HUES48 (cell line): ENCODE data around the gene CDC42EP2.

Experiments
- H3K27ac ChIP-seq: one replicate; pipeline ENCODE4 v1.7.0; 2013; ENCODE audit warnings: low read depth, low read length, inconsistent platforms
- H3K27me3 ChIP-seq: 2 replicates; pipeline ENCODE4 v1.6.1; 2013; ENCODE audit warnings: mild to moderate bottlenecking, low read length; ENCODE audit not compliant: control insufficient read depth, insufficient read depth
- H3K36me3 ChIP-seq: 2 replicates; pipeline ENCODE4 v1.6.1; 2013; ENCODE audit warnings: low read length; ENCODE audit not compliant: control insufficient read depth, insufficient read depth
- H3K4me1 ChIP-seq: 2 replicates; pipeline ENCODE4 v1.6.1; 2013; ENCODE audit warnings: mild to moderate bottlenecking, low read length; ENCODE audit not compliant: control insufficient read depth, insufficient read depth
- H3K4me3 ChIP-seq: 2 replicates; pipeline ENCODE4 v1.5.1; 2013; ENCODE audit warnings: mild to moderate bottlenecking, low read depth, low read length
- H3K9ac ChIP-seq: 2 replicates; pipeline ENCODE4 v1.6.1; 2013; ENCODE audit warnings: mild to moderate bottlenecking, low read depth, low read length, moderate library complexity
- H3K9me3 ChIP-seq: 2 replicates; pipeline ENCODE4 v1.6.1; 2013; ENCODE audit warnings: low read length; ENCODE audit not compliant: control insufficient read depth, insufficient read depth

The CDC42EP2 gene

GRCh38 chr11:65341856-65342255, 27.2 kb downstream of the CDC42EP2 start:
- H3K27me3 ChIP-seq, result no peaks in the 10 kb centered on the region
- H3K9ac ChIP-seq, result no peak overlapping the region
- H3K4me3 ChIP-seq, result no peak overlapping the region
- H3K27ac ChIP-seq, result no peak overlapping the region
- H3K4me1 ChIP-seq, result no peaks in the 10 kb centered on the region
- peaks cover 86% of the 10 kb centered on the region for H3K36me3 ChIP-seq
- H3K9me3 ChIP-seq, result no peaks in the 10 kb centered on the region

GRCh38 chr11:65351511-65351910, 36.8 kb downstream of the CDC42EP2 start:
- Histone ChIP-seq H3K9me3 (no peaks in the 10 kb centered on the region), H3K27me3 (peaks cover 12% of the 10 kb centered on the region), H3K4me3 (no peak overlapping the region), H3K36me3 (peaks cover 60% of the 10 kb centered on the region), H3K9ac (no peak overlapping the region), H3K27ac (no peak overlapping the region), H3K4me1 (peaks cover 5% of the 10 kb centered on the region; the same call in 1 of the 2 replicates)

GRCh38 chr11:65352783-65353182, 38.1 kb downstream of the CDC42EP2 start:
- no peaks in the 10 kb centered on the region for H3K9me3 ChIP-seq
- no peak overlapping the region for H3K27ac ChIP-seq
- H3K9ac ChIP-seq, result no peak overlapping the region
- H3K27me3 ChIP-seq, result peaks cover 25% of the 10 kb centered on the region
- peaks cover 48% of the 10 kb centered on the region for H3K36me3 ChIP-seq
- no peak overlapping the region for H3K4me3 ChIP-seq
- H3K4me1 ChIP-seq, result peaks cover 5% of the 10 kb centered on the region; the same call in 1 of the 2 replicates

DNA sequence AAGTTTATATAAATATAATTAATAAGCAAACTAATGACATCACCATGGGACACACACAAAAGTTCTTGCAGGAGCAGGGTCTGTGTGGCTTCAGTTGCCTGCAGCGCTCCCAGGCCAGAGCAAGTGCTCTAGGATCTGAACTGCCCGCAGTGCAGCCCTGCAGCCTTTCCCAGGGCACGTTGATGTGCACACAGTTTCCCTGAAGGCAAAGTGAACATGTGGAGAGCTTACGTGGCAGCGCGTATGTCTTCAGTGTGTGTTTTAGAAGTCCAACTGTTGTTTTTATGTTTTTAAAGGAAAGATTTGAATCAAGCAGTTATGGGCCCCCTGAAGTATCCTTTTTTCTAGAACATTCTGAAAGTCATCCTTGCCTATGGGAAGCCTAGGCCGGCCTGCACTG, 38.7 kb downstream of the CDC42EP2 start:
- no peaks in the 10 kb centered on the region for H3K9me3 ChIP-seq
- H3K36me3 ChIP-seq, result peaks cover 42% of the 10 kb centered on the region
- no peak overlapping the region for H3K9ac ChIP-seq
- peaks cover 25% of the 10 kb centered on the region for H3K27me3 ChIP-seq
- H3K27ac ChIP-seq, result no peak overlapping the region
- no peak overlapping the region for H3K4me3 ChIP-seq
- peaks cover 5% of the 10 kb centered on the region; the same call in 1 of the 2 replicates for H3K4me1 ChIP-seq

DNA sequence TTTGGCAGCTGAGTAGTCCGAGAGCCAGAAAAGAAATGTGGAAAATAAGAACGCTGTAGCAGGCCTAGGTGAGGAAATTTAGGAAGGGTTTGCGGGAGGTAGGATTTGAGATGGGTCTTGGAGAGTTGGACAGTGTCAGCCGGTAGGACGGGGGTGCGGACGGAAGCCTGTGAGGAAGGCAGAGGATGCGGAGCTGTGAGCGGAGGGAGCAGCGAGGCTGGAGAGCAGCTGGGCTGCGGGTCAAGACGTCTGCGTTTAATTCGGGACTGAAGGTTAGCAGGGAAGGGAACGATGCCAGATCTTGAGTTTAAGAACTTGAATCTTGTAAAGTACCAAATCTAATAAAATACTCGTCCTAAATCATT, 39.2 kb downstream of the CDC42EP2 start:
- peak overlapping the region; percentile 50 for H3K27ac ChIP-seq

GRCh38 chr11:65354265-65355012, 39.8 kb downstream of the CDC42EP2 start, which contains the start of gene TIGD3:
TIGD3 (plus strand) TSS chr11:65354751; CDS start chr11:65355809, 1,058 bp downstream.
- Histone ChIP-seq H3K27me3 (peaks cover 25% of the 10 kb centered on the region), H3K4me1 (peaks cover 6% of the 10 kb centered on the region; the same call in 1 of the 2 replicates), H3K9ac (no peak within 1 kb of the TSS), H3K36me3 (peaks cover 32% of the 10 kb centered on the region), H3K4me3 (peak within 1 kb of the TSS; percentile 97), H3K27ac (peak within 1 kb of the TSS; percentile 50), H3K9me3 (no peaks in the 10 kb centered on the region)

More for the DNA sequence above, 39.2 kb downstream of the CDC42EP2 start:
- H3K27me3 ChIP-seq, result peaks cover 25% of the 10 kb centered on the region
- H3K4me3 ChIP-seq, result peak overlapping the region; percentile 97
- no peaks in the 10 kb centered on the region for H3K9me3 ChIP-seq
- H3K36me3 ChIP-seq, result peaks cover 37% of the 10 kb centered on the region
- no peak overlapping the region for H3K9ac ChIP-seq
- peaks cover 5% of the 10 kb centered on the region; the same call in 1 of the 2 replicates for H3K4me1 ChIP-seq

DNA sequence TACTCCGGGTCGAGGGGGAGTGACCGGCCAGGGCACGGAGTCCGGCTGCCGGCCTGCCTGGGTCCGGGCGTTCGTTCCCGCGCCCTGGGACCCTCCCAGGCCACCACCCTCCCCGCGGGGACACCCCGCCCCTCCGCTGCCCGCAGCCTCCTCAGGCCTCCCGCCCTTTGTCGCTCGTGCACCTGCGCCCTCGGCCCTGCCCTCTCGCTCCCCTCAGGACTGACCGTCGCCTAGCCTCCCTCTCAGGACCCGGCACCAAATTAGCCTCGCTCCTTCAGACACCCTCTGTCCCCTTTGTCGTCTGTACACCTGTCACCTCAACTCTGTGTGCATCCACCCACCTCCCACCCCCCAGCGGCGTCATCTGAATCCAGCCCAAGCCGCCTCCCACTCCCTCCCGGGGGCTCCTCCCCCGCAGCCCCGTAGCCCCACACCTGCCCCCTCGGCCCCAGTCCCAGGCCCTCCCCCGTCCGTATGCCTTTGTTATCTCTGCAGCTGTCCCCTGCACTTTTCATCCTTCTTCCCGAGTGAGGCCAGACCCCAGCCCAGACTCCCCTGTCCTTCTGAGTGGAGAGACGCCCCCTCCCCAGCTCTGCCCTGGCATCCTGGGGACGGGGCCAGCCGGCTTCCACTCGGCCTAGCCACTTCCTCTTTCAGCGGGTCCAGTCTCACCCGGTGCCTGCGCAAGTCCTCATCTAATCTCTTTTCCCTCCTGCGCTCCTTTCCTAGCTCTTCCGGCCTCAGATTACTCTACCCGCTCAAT, 40.5 kb downstream of the CDC42EP2 start:
- H3K4me1 ChIP-seq, result peaks cover 10% of the 10 kb centered on the region; the same call in 1 of the 2 replicates
- H3K4me3 ChIP-seq, result peak overlapping the region; percentile 97
- H3K9ac ChIP-seq, result no peak overlapping the region
- H3K27me3 ChIP-seq, result peaks cover 25% of the 10 kb centered on the region
- H3K36me3 ChIP-seq, result peaks cover 26% of the 10 kb centered on the region
- H3K27ac ChIP-seq, result no peak overlapping the region
- H3K9me3 ChIP-seq, result no peaks in the 10 kb centered on the region

GRCh38 chr11:65355776-65356393, 41.2 kb downstream of the CDC42EP2 start:
- Histone ChIP-seq H3K9ac (no peak overlapping the region), H3K4me1 (peaks cover 10% of the 10 kb centered on the region; the same call in 1 of the 2 replicates), H3K27me3 (peaks cover 25% of the 10 kb centered on the region), H3K36me3 (peaks cover 20% of the 10 kb centered on the region), H3K4me3 (peak overlapping the region; percentile 56), H3K9me3 (no peaks in the 10 kb centered on the region), H3K27ac (no peak overlapping the region)

GRCh38 chr11:65356394-65356972, 41.8 kb downstream of the CDC42EP2 start:
- no peaks in the 10 kb centered on the region for H3K9me3 ChIP-seq
- peaks cover 25% of the 10 kb centered on the region for H3K27me3 ChIP-seq
- H3K9ac ChIP-seq, result no peak overlapping the region
- no peak overlapping the region for H3K27ac ChIP-seq
- peaks cover 14% of the 10 kb centered on the region for H3K36me3 ChIP-seq
- peaks cover 10% of the 10 kb centered on the region; the same call in 1 of the 2 replicates for H3K4me1 ChIP-seq
- no peak overlapping the region for H3K4me3 ChIP-seq

DNA sequence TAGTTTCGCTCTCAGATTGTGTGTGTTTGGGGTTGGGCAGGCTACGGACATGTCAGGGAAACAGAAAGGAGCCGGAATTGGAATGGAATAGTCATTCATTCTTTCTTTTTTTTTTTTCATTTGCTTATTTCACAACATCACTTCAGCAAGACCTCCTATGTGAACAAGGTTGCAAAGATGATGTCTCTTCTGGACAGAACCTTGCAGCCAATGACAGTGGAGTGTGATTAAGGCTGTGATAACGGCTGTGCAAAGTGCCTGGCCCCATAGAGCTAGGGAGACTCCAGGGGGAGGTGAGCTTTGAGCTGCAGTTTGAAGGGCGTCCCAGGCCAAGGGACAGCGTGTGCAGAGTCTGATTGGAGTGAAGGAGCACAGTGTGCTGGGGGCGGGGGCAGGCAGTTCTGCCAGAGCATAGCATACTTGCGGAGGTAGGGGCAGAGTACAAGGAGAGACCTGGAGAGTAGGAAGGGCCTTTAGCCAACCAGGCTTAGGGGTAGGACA, 43.2 kb downstream of the CDC42EP2 start:
- Histone ChIP-seq H3K9ac (no peak overlapping the region), H3K27ac (no peak overlapping the region), H3K4me1 (peaks cover 10% of the 10 kb centered on the region; the same call in 1 of the 2 replicates), H3K9me3 (no peaks in the 10 kb centered on the region), H3K4me3 (no peak overlapping the region), H3K36me3 (no peaks in the 10 kb centered on the region), H3K27me3 (peaks cover 25% of the 10 kb centered on the region)
